Breast epithelium (tissue), 4 donors: Measurements from ENCODE around the gene PYDC2. TPM values are rescaled to one million over a fixed set of nuclear protein-coding genes. Genes with fewer than 3 reads are reported as not detected.

Experiments used
- DNase-seq, 2 donors: peaks; one replicate each; pipeline ENCODE4 v3.0.0-alpha.2; 2019; ENCODE audit warnings: low spot score in 2 of 2
- H3K27ac ChIP-seq, 2 donors: fragments of 200-600 bp; sonication (generic) in 1 of 2; one replicate each; pipeline ENCODE4 v1.5.1; 2016 to 2019; ENCODE audit warnings: mild to moderate bottlenecking in 1 of 2
- H3K27me3 ChIP-seq, 2 donors: fragments of 200-600 bp; sonication (generic) in 1 of 2; one replicate each; pipeline versions ENCODE4 v1.5.1 to v1.6.0; 2017 to 2019; ENCODE audit warnings: control low read depth in 1 of 2, mild to moderate bottlenecking in 1 of 2
- H3K36me3 ChIP-seq: fragments of 200-600 bp; one replicate; pipeline ENCODE4 v1.5.1; 2019
- H3K4me1 ChIP-seq, 2 donors: fragments of 200-600 bp; sonication (generic); one replicate each; pipeline ENCODE4 v1.5.1; 2016 to 2019; ENCODE audit warnings: control low read depth in 1 of 2
- H3K4me3 ChIP-seq, 3 donors: fragments of 200-600 bp; sonication (generic); 1 replicate in 2 of 3; 2 replicates in 1 of 3; pipeline ENCODE4 v1.5.1; 2016 to 2019; ENCODE audit warnings: mild to moderate bottlenecking in 3 of 3, moderate library complexity in 2 of 3
- H3K9me3 ChIP-seq, 2 donors: fragments of 200-600 bp; sonication (generic) in 1 of 2; one replicate each; pipeline ENCODE4 v1.5.1; 2016 to 2019; ENCODE audit warnings: control low read depth in 1 of 2
- POLR2A ChIP-seq: fragments of 450-650 bp; IDR thresholded peaks from one replicate; pipeline ENCODE4 v1.6.1; 2016; ENCODE audit warnings: antibody characterized with exemption, mild to moderate bottlenecking, moderate library complexity
- POLR2AphosphoS5 ChIP-seq, 3 donors: sonication (generic); formaldehyde crosslinking; IDR thresholded peaks; one replicate each; pipeline ENCODE4 v1.6.1; 2017; ENCODE audit warnings: antibody characterized with exemption in 3 of 3
- intact Hi-C: fragments of 100-400 bp; cut with DNase I; formaldehyde crosslinking; loops from one replicate; pipeline ENCODE4 v1.15.1; 2023; ENCODE audit warnings: low total_unique reads
- total RNA-seq, 3 donors: library from RNA; depleted of rRNA; stranded (reverse); fragments of >200 nt; gene quantifications; one replicate each; pipeline ENCODE4 v1.1.0, GENCODE V29; 2016
- TF ChIP-seq, protein P1 (sequence below), 3 donors: fragments of 450-650 bp; IDR thresholded peaks; one replicate each; pipeline ENCODE4 v1.5.1; 2016 to 2017; ENCODE audit warnings: antibody characterized with exemption in 3 of 3, mild to moderate bottlenecking in 3 of 3, moderate library complexity in 3 of 3

Gene PYDC2
- total RNA-seq, 3 donors from 2014 or later = not detected

GRCh38 chr3:191428177-191428576 lies 32.8 kb upstream of the PYDC2 start:
- intact Hi-C loops = no loop called here

GRCh38 chr3:191430103-191430502 lies 30.9 kb upstream of the PYDC2 start:
- no peak for DNase-seq
- no peak overlapping the region for H3K4me3 ChIP-seq
- no peaks in the 10 kb centered on the region for H3K4me1 ChIP-seq
- no peak for TF ChIP-seq POLR2AphosphoS5 (IDR thresholded peaks at IDR 0.05)
- no peak for TF ChIP-seq POLR2A
- TF ChIP-seq, protein P1, sequence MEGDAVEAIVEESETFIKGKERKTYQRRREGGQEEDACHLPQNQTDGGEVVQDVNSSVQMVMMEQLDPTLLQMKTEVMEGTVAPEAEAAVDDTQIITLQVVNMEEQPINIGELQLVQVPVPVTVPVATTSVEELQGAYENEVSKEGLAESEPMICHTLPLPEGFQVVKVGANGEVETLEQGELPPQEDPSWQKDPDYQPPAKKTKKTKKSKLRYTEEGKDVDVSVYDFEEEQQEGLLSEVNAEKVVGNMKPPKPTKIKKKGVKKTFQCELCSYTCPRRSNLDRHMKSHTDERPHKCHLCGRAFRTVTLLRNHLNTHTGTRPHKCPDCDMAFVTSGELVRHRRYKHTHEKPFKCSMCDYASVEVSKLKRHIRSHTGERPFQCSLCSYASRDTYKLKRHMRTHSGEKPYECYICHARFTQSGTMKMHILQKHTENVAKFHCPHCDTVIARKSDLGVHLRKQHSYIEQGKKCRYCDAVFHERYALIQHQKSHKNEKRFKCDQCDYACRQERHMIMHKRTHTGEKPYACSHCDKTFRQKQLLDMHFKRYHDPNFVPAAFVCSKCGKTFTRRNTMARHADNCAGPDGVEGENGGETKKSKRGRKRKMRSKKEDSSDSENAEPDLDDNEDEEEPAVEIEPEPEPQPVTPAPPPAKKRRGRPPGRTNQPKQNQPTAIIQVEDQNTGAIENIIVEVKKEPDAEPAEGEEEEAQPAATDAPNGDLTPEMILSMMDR (IDR thresholded peaks at IDR 0.05) = no peak
- H3K27me3 ChIP-seq = no peaks in the 10 kb centered on the region
- no peaks in the 10 kb centered on the region for H3K36me3 ChIP-seq
- no peak overlapping the region for H3K27ac ChIP-seq
- intact Hi-C loops = no loop called here
- no peaks in the 10 kb centered on the region for H3K9me3 ChIP-seq

More at GRCh38 chr3:191428177-191428576, 32.8 kb upstream of the PYDC2 start:
- DNase-seq = no peak
- no peaks in the 10 kb centered on the region for H3K4me1 ChIP-seq
- H3K4me3 ChIP-seq = no peak overlapping the region
- H3K27ac ChIP-seq = no peak overlapping the region
- TF ChIP-seq POLR2AphosphoS5 (IDR thresholded peaks at IDR 0.05) = no peak
- no peaks in the 10 kb centered on the region for H3K9me3 ChIP-seq
- no peaks in the 10 kb centered on the region for H3K27me3 ChIP-seq
- H3K36me3 ChIP-seq = no peaks in the 10 kb centered on the region

- Histone ChIP-seq H3K4me1 (no peaks in the 10 kb centered on the region), H3K36me3 (no peaks in the 10 kb centered on the region), H3K27ac (no peak overlapping the region), H3K4me3 (no peak overlapping the region), H3K27me3 (no peaks in the 10 kb centered on the region), H3K9me3 (no peaks in the 10 kb centered on the region)
- intact Hi-C loops = no loop called here
- no peak for TF ChIP-seq POLR2AphosphoS5 (IDR thresholded peaks at IDR 0.05)
- TF ChIP-seq POLR2A = no peak
- TF ChIP-seq, protein P1 (IDR thresholded peaks at IDR 0.05) = no peak
- DNase-seq = no peak
These were observed 29.7 kb upstream of the PYDC2 start for GRCh38 chr3:191431160-191431822.

- H3K27ac ChIP-seq = no peak overlapping the region
- intact Hi-C loops = no loop called here
- H3K4me3 ChIP-seq = no peak overlapping the region
- no peaks in the 10 kb centered on the region for H3K27me3 ChIP-seq
- DNase-seq = no peak
- TF ChIP-seq POLR2AphosphoS5 (IDR thresholded peaks at IDR 0.05) (no peak), POLR2A (no peak)
- TF ChIP-seq, protein P1 (IDR thresholded peaks at IDR 0.05) = no peak
- H3K4me1 ChIP-seq = no peaks in the 10 kb centered on the region
- H3K9me3 ChIP-seq = no peaks in the 10 kb centered on the region
- H3K36me3 ChIP-seq = no peaks in the 10 kb centered on the region
These were observed 28.8 kb upstream of the PYDC2 start for GRCh38 chr3:191432162-191432561.

DNA sequence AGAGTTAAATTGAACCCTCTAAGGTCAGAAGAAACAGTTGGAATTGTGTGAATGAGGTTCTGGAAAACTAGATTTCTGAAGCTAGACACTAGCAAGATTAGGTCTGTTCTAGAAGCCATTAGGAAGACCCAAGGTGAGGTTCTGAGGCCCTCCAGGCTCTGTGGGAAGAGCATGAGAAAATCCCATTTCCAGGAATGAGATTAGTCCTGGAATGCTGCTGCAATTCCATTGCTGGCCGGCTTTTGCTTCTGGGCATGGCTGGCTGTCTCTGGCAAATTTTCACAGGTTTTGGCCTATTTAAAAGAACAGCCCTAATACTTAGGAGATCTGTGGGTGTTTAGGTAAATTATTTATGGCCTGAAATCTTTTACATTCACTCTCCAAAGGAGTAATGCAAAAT lies 26.9 kb upstream of the PYDC2 start:
- H3K27ac ChIP-seq = no peak overlapping the region
- intact Hi-C loops = no loop called here
- no peaks in the 10 kb centered on the region for H3K36me3 ChIP-seq
- no peaks in the 10 kb centered on the region for H3K27me3 ChIP-seq
- H3K4me3 ChIP-seq = no peak overlapping the region
- TF ChIP-seq POLR2AphosphoS5 (IDR thresholded peaks at IDR 0.05) = no peak
- TF ChIP-seq, protein P1 (IDR thresholded peaks at IDR 0.05) = no peak
- TF ChIP-seq POLR2A = no peak
- no peaks in the 10 kb centered on the region for H3K9me3 ChIP-seq
- H3K4me1 ChIP-seq = no peaks in the 10 kb centered on the region
- no peak for DNase-seq
